Measurements from ENCODE around the gene TSPAN31.

GRCh38 chr12:57752668-57753000, 7.8 kb downstream of the TSPAN31 start:
- TF ChIP-seq POLR2A (IDR thresholded peaks at IDR 0.05) (no peak), POLR2AphosphoS5 (IDR thresholded peaks at IDR 0.05; ENCODE audit: insufficient read depth in 1 of 2, low read depth in 1 of 2) (no peak)
- TF ChIP-seq, protein P1, sequence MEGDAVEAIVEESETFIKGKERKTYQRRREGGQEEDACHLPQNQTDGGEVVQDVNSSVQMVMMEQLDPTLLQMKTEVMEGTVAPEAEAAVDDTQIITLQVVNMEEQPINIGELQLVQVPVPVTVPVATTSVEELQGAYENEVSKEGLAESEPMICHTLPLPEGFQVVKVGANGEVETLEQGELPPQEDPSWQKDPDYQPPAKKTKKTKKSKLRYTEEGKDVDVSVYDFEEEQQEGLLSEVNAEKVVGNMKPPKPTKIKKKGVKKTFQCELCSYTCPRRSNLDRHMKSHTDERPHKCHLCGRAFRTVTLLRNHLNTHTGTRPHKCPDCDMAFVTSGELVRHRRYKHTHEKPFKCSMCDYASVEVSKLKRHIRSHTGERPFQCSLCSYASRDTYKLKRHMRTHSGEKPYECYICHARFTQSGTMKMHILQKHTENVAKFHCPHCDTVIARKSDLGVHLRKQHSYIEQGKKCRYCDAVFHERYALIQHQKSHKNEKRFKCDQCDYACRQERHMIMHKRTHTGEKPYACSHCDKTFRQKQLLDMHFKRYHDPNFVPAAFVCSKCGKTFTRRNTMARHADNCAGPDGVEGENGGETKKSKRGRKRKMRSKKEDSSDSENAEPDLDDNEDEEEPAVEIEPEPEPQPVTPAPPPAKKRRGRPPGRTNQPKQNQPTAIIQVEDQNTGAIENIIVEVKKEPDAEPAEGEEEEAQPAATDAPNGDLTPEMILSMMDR (IDR thresholded peaks at IDR 0.05): no peak
